GM12872 (cell line): ENCODE data around the gene SUCLG2.

Source experiments
- CTCF ChIP-seq: IDR thresholded peaks from 3 replicates; pipeline ENCODE4 v1.5.1; 2011; ENCODE audit warnings: low read depth, mild to moderate bottlenecking, low read length, moderate library complexity; ENCODE audit not compliant: insufficient read depth

SUCLG2 gene

GRCh38 chr3:67642190-67642589, 12.2 kb downstream of the SUCLG2 start:
- no peak for TF ChIP-seq CTCF

- TF ChIP-seq CTCF = no peak
Measured at GRCh38 chr3:67641451-67641850, 13.0 kb downstream of the SUCLG2 start.

- no peak for TF ChIP-seq CTCF
Measured at GRCh38 chr3:67640023-67640660, 14.3 kb downstream of the SUCLG2 start.

- no peak for TF ChIP-seq CTCF
Measured at GRCh38 chr3:67637255-67637900, 17.0 kb downstream of the SUCLG2 start.

- no peak for TF ChIP-seq CTCF
Measured at GRCh38 chr3:67635806-67636205, 18.6 kb downstream of the SUCLG2 start.

GRCh38 chr3:67635257-67635656, 19.2 kb downstream of the SUCLG2 start:
- TF ChIP-seq CTCF = no peak

- TF ChIP-seq CTCF = no peak
Measured at GRCh38 chr3:67630666-67631362, 23.6 kb downstream of the SUCLG2 start.
